B cell (primary cell): ENCODE data around the gene OR5J2. TPM values are rescaled to one million over a fixed set of nuclear protein-coding genes. Genes with fewer than 3 reads are reported as not detected.

Experiments
- ATAC-seq: fragments of 200-7000 bp; cut with Tn5 transposase; one replicate; pipeline ENCODE4 v1.10.0; 2021; ENCODE audit warnings: low read depth, mild to moderate bottlenecking, moderate number of reproducible peaks, moderate library complexity
- CTCF ChIA-PET: fragments of 350-600 bp; sonication (Branson Sonifier 250); formaldehyde crosslinking; loops from one replicate; lab custom pipeline; 2021; ENCODE audit warnings: antibody characterized with exemption, inconsistent platforms; lab: Charles Lee
- POLR2A ChIA-PET: fragments of 350-600 bp; sonication (Branson Sonifier 250); formaldehyde crosslinking; loops from one replicate; lab custom pipeline; 2021; ENCODE audit warnings: antibody characterized with exemption; lab: Charles Lee
- DNase-seq: peaks from one replicate; pipeline ENCODE4 v3.0.0; 2013
- H2AFZ ChIP-seq: 2 replicates; pipeline ENCODE4 v1.6.1; 2012; ENCODE audit warnings: mild to moderate bottlenecking, low read depth, low read length; ENCODE audit not compliant: insufficient read depth, poor library complexity, severe bottlenecking
- H3K27ac ChIP-seq, 2 donors: 1 replicate in 1 of 2; 2 replicates in 1 of 2; pipeline ENCODE4 v1.5.1; 2012 to 2013; ENCODE audit warnings: low read length in 2 of 2, mild to moderate bottlenecking in 2 of 2, moderate library complexity in 1 of 2
- H3K27me3 ChIP-seq, 4 experiments: fragments of 200-600 bp in 1 of 4; sonication (generic) in 1 of 4; replicated peaks in 1 of 4; 1 replicate in 2 of 4; 2 replicates in 2 of 4; pipeline versions ENCODE4 v1.6.1 to v1.7.0; 2013 to 2016; ENCODE audit warnings: low read length in 3 of 4, mild to moderate bottlenecking in 2 of 4, mixed read lengths in 1 of 4, moderate library complexity in 1 of 4; ENCODE audit not compliant: insufficient read depth in 4 of 4, control insufficient read depth in 3 of 4; ENCODE audit errors: control extremely low read depth in 1 of 4
- H3K36me3 ChIP-seq, 2 experiments: replicated peaks in 1 of 2; 1 replicate in 1 of 2; 2 replicates in 1 of 2; pipeline versions ENCODE4 v1.6.1 to v1.7.1; 2013; ENCODE audit warnings: low read length in 1 of 2; ENCODE audit not compliant: insufficient read depth in 2 of 2, control insufficient read depth in 1 of 2; ENCODE audit errors: control extremely low read depth in 1 of 2, extremely low read depth in 1 of 2
- H3K4me1 ChIP-seq, 2 donors: fragments of 200-600 bp in 1 of 2; sonication (generic) in 1 of 2; 1 replicate in 1 of 2; 2 replicates in 1 of 2; pipeline versions ENCODE4 v1.5.1 to v1.6.1; 2013 to 2017; ENCODE audit warnings: low read length in 2 of 2; ENCODE audit not compliant: control insufficient read depth in 2 of 2, insufficient read depth in 2 of 2
- H3K4me2 ChIP-seq: replicated peaks from 2 replicates; pipeline ENCODE3; 2012; ENCODE audit warnings: mild to moderate bottlenecking, low read depth, low read length; ENCODE audit not compliant: poor library complexity, severe bottlenecking
- H3K4me3 ChIP-seq, 5 experiments: fragments of 200-600 bp in 1 of 5; sonication (generic) in 1 of 5; 1 replicate in 3 of 5; 2 replicates in 2 of 5; pipeline versions ENCODE4 v1.5.1 to v1.7.0; 2011 to 2016; ENCODE audit warnings: low read length in 4 of 5, mild to moderate bottlenecking in 4 of 5, low read depth in 2 of 5, control low read depth in 1 of 5, moderate library complexity in 1 of 5; ENCODE audit not compliant: insufficient read depth in 1 of 5; ENCODE audit errors: control extremely low read depth in 1 of 5, extremely low read depth in 1 of 5
- H3K79me2 ChIP-seq: fragments of 200-600 bp; sonication (generic); one replicate; pipeline ENCODE4 v1.6.0; 2016; ENCODE audit warnings: low read length; ENCODE audit not compliant: control insufficient read depth, insufficient read depth
- H3K9ac ChIP-seq: fragments of 200-600 bp; sonication (generic); 2 replicates; pipeline ENCODE4 v1.6.1; 2017; ENCODE audit warnings: mild to moderate bottlenecking, low read length, moderate library complexity
- H3K9me3 ChIP-seq, 3 donors: one replicate each; pipeline versions ENCODE4 v1.6.1 to v1.7.1; 2013; ENCODE audit warnings: low read length in 2 of 3; ENCODE audit not compliant: control insufficient read depth in 2 of 3, insufficient read depth in 1 of 3; ENCODE audit errors: control extremely low read depth in 1 of 3
- H4K20me1 ChIP-seq: 2 replicates; pipeline ENCODE4 v1.6.0; 2012; ENCODE audit warnings: mild to moderate bottlenecking, low read length; ENCODE audit not compliant: insufficient read depth, control insufficient read depth, poor library complexity, severe bottlenecking
- H3K27ac Mint-ChIP-seq: one replicate; pipeline ENCODE4 v1.8.0; 2021; ENCODE audit warnings: mixed read lengths
- H3K27me3 Mint-ChIP-seq: one replicate; pipeline ENCODE4 v1.8.0; 2021; ENCODE audit warnings: mixed read lengths
- H3K4me1 Mint-ChIP-seq: one replicate; pipeline ENCODE4 v1.8.0; 2021; ENCODE audit warnings: mixed read lengths
- H3K4me3 Mint-ChIP-seq: one replicate; pipeline ENCODE4 v1.8.0; 2021; ENCODE audit warnings: mixed read lengths
- H3K9me3 Mint-ChIP-seq: one replicate; pipeline ENCODE4 v1.8.0; 2022; ENCODE audit warnings: mixed read lengths; ENCODE audit not compliant: insufficient read depth
- CTCF ChIP-seq: fragments of 200-600 bp; IDR thresholded peaks from one replicate; pipeline ENCODE4 v1.8.0; 2022; ENCODE audit warnings: antibody characterized with exemption, mild to moderate bottlenecking
- EZH2 ChIP-seq: IDR thresholded peaks from 2 replicates; pipeline ENCODE4 v1.6.1; 2012; ENCODE audit warnings: borderline replicate concordance, low read depth, mild to moderate bottlenecking, moderate library complexity, low read length; ENCODE audit not compliant: insufficient read depth, poor library complexity, severe bottlenecking
- WGBS: methylation state at CpG from one replicate; pipeline ENCODE4 v1.1.5; 2013; ENCODE audit warnings: missing lambda C conversion rate; ENCODE audit not compliant: insufficient coverage; 5-methylcytosine and 5-hydroxymethylcytosine counted together
- intact Hi-C: fragments of 100-400 bp; cut with micrococcal nuclease; formaldehyde crosslinking; loops from one replicate; pipeline ENCODE4 v1.10.0; 2022
- polyA plus RNA-seq: library from polyadenylated mRNA; depleted of rRNA; stranded (reverse); fragments of >200 nt; gene quantifications from 2 replicates; pipeline ENCODE4 v1.2.3, GENCODE V29; 2012
- total RNA-seq, 2 donors: library from RNA; stranded (reverse); fragments of 120-200 nt in 1 of 2; gene quantifications; 1 replicate in 1 of 2; 2 replicates in 1 of 2; pipeline versions ENCODE4 v1.2.3 to v1.2.4, GENCODE V29; 2013 to 2022

The OR5J2 gene
- total and polyA plus RNA-seq, 2 donors (not counting 1 experiment from before 2014, with no cell fraction given), result not detected

- Histone ChIP-seq H3K79me2 (no peaks in the 10 kb centered on the region), H4K20me1 (no peaks in the 10 kb centered on the region), H3K36me3 (no peaks in the 10 kb centered on the region), H3K27ac (no peak overlapping the region), H3K4me1 (no peaks in the 10 kb centered on the region), H3K4me3 (no peak overlapping the region), H3K4me2 (no peak overlapping the region), H2AFZ (no peak overlapping the region), H3K9ac (no peak overlapping the region), H3K27me3 (no peaks in the 10 kb centered on the region), H3K9me3 (no peaks in the 10 kb centered on the region)
- WGBS, result no CpG with 5 or more reads among the region's 2 CpGs
- ATAC-seq, result no peak
- no peaks in the 10 kb centered on the region for H3K4me1 Mint-ChIP-seq
- intact Hi-C loops, result no loop called here
- H3K4me3 Mint-ChIP-seq, result no peak overlapping the region
- CTCF ChIA-PET, result no interaction called here
- no peak for TF ChIP-seq CTCF
- no peak for TF ChIP-seq EZH2
- POLR2A ChIA-PET, result no interaction called here
- no peak overlapping the region for H3K27ac Mint-ChIP-seq
- no peak for DNase-seq
- no peaks in the 10 kb centered on the region for H3K27me3 Mint-ChIP-seq
- peaks cover 4% of the 10 kb centered on the region for H3K9me3 Mint-ChIP-seq
Measured at GRCh38 chr11:56197367-56197766, 20.9 kb downstream of the OR5J2 start.

GRCh38 chr11:56207790-56208189, 31.4 kb downstream of the OR5J2 start:
- DNase-seq, result no peak
- Histone ChIP-seq H3K9me3 (peaks cover 0 to 8% (median 3%) of the 10 kb centered on the region in 3 donors), H3K9ac (no peak overlapping the region), H3K27ac (no peak overlapping the region), H3K27me3 (no peaks in the 10 kb centered on the region), H3K4me3 (no peak overlapping the region), H3K36me3 (no peaks in the 10 kb centered on the region), H3K4me1 (no peaks in the 10 kb centered on the region), H2AFZ (no peak overlapping the region), H3K4me2 (no peak overlapping the region), H4K20me1 (no peaks in the 10 kb centered on the region), H3K79me2 (no peaks in the 10 kb centered on the region)
- Mint-ChIP-seq H3K27me3 (no peaks in the 10 kb centered on the region), H3K4me1 (no peaks in the 10 kb centered on the region), H3K27ac (no peak overlapping the region), H3K4me3 (no peak overlapping the region), H3K9me3 (peaks cover 21% of the 10 kb centered on the region)
- TF ChIP-seq EZH2 (no peak), CTCF (no peak)
- intact Hi-C loops, result no loop called here
- no peak for ATAC-seq
- ChIA-PET CTCF (no interaction called here), POLR2A (no interaction called here)
- WGBS, result no CpG with 5 or more reads among the region's 1 CpG
